Spleen (tissue), 11 donors: Measurements from ENCODE around the gene ZBTB32. TPM values are rescaled to one million over a fixed set of nuclear protein-coding genes. Genes with fewer than 3 reads are reported as not detected.
A peak's percentile ranks its signal among the peaks of the same experiment; 100 is the strongest.
"Not testable (repeated sequence)": the region's sequence is repeated elsewhere in the genome, so short reads cannot be mapped to it uniquely, and the experiment has no call there.

ENCODE experiments used
- DNase-seq: peaks from one replicate; pipeline ENCODE4 v3.0.0-alpha.2; 2020
- H3K27ac ChIP-seq, 8 donors: fragments of 200-600 bp; sonication (generic) in 7 of 8; 1 replicate in 4 of 8; 2 replicates in 4 of 8; pipeline versions ENCODE4 v1.5.0 to v1.8.0; 2016 to 2021; ENCODE audit warnings: inconsistent platforms in 4 of 8, mild to moderate bottlenecking in 4 of 8, moderate library complexity in 1 of 8
- H3K27me3 ChIP-seq, 7 donors: fragments of 200-600 bp; sonication (generic) in 6 of 7; replicated peaks in 1 of 7; 1 replicate in 4 of 7; 2 replicates in 3 of 7; pipeline versions ENCODE4 v1.5.0 to v1.8.0; 2016 to 2021; ENCODE audit warnings: inconsistent platforms in 3 of 7, mild to moderate bottlenecking in 1 of 7
- H3K36me3 ChIP-seq, 6 donors: fragments of 200-600 bp; sonication (generic) in 5 of 6; 1 replicate in 4 of 6; 2 replicates in 2 of 6; pipeline versions ENCODE4 v1.5.0 to v1.8.0; 2016 to 2021; ENCODE audit warnings: inconsistent platforms in 2 of 6
- H3K4me1 ChIP-seq, 6 donors: fragments of 200-600 bp; sonication (generic) in 5 of 6; 1 replicate in 3 of 6; 2 replicates in 3 of 6; pipeline versions ENCODE4 v1.5.0 to v1.8.0; 2016 to 2021; ENCODE audit warnings: inconsistent platforms in 3 of 6
- H3K4me3 ChIP-seq, 8 donors: fragments of 200-600 bp; sonication (generic) in 7 of 8; 1 replicate in 4 of 8; 2 replicates in 4 of 8; pipeline versions ENCODE4 v1.5.0 to v1.8.0; 2016 to 2021; ENCODE audit warnings: inconsistent platforms in 4 of 8, mild to moderate bottlenecking in 4 of 8, moderate library complexity in 2 of 8
- H3K9me3 ChIP-seq, 8 donors: fragments of 200-600 bp; sonication (generic) in 7 of 8; 1 replicate in 4 of 8; 2 replicates in 4 of 8; pipeline versions ENCODE4 v1.5.0 to v1.8.0; 2016 to 2021; ENCODE audit warnings: inconsistent platforms in 4 of 8
- CTCF ChIP-seq, 11 experiments: fragments of 200-600 bp in 7 of 11; fragments of 450-650 bp in 4 of 11; sonication (generic) in 4 of 11; IDR thresholded peaks in 8 of 11; conservative IDR thresholded peaks in 3 of 11; 1 replicate in 7 of 11; 2 replicates in 4 of 11; pipeline versions ENCODE4 v1.4.0 to v1.8.0; 2016 to 2021; ENCODE audit warnings: antibody characterized with exemption in 11 of 11, inconsistent platforms in 4 of 11, mild to moderate bottlenecking in 1 of 11
- POLR2A ChIP-seq, 3 donors: fragments of 450-650 bp; IDR thresholded peaks; one replicate each; pipeline ENCODE4 v1.5.1; 2017; ENCODE audit warnings: antibody characterized with exemption in 3 of 3, mild to moderate bottlenecking in 1 of 3
- POLR2AphosphoS5 ChIP-seq, 3 donors: sonication (generic); formaldehyde crosslinking; IDR thresholded peaks; one replicate each; pipeline ENCODE4 v1.5.1; 2017; ENCODE audit warnings: antibody characterized with exemption in 3 of 3
- WGBS, 5 donors: extraction: QIAGEN DNeasy Blood & Tissue Kit in 3 of 5; methylation state at CpG; one replicate each; pipeline versions ENCODE4 v1.1.5 to v1.1.7; 2013 to 2018; 5-methylcytosine and 5-hydroxymethylcytosine counted together
- intact Hi-C: fragments of 100-400 bp; cut with DNase I; formaldehyde crosslinking; loops from one replicate; pipeline ENCODE4 v1.15.0; 2023; ENCODE audit warnings: low total_unique reads
- polyA plus RNA-seq, 3 donors: library from polyadenylated mRNA; stranded (reverse); fragments of 200-250 nt; gene quantifications; one replicate each; pipeline ENCODE4 v1.2.1, GENCODE V29; 2013
- total RNA-seq, 7 donors: library from RNA; depleted of rRNA in 3 of 7; stranded (reverse); fragments of >200 nt in 3 of 7; fragmentation: NEBNext Ultra II Directional in 4 of 7; extraction: Animal tissue kit (Norgen Biotek cat#: 25700) in 4 of 7; gene quantifications; one replicate each; pipeline versions ENCODE4 v1.1.0 to v1.2.1, GENCODE V29; 2016 to 2021
- donor health status: healthy with polysubstance abuse.
- donor health status: DM: no; HTN: no; CAD: no; lungs with moderate emphysema.
- donor health status: DM: no; HTN: no; CAD: no.
- donor health status: Bipolar disorder and iron deficiency.
- donor health status: healthy.
- donor health status: DM: no; HTN: no; CAD: no.
- donor health status: DM: yes; HTN: yes; CAD: no.

Gene ZBTB32
- total and polyA plus RNA-seq, 10 donors = 2.5 to 8.2 (median 4.2) TPM

- H3K36me3 ChIP-seq = peaks cover 0 to 82% (median 75%) of the 10 kb centered on the region in 6 donors
- no peak for TF ChIP-seq CTCF (IDR thresholded peaks at IDR 0.05 in 8 of 11, conservative IDR thresholded peaks at IDR 0.05 in 3 of 11)
- TF ChIP-seq POLR2AphosphoS5 (IDR thresholded peaks at IDR 0.05) = peak in 1 of 3 donors; percentile 25
- TF ChIP-seq POLR2A (IDR thresholded peaks at IDR 0.05) = no peak
Measured at GRCh38 chr19:35722461-35722860, 18.1 kb downstream of the ZBTB32 start.

GRCh38 chr19:35722897-35723296 is 18.5 kb downstream of the ZBTB32 start:
- H3K36me3 ChIP-seq = peaks cover 0 to 86% (median 79%) of the 10 kb centered on the region in 6 donors
- H3K27ac ChIP-seq = no peak overlapping the region
- H3K27me3 ChIP-seq = no peaks in the 10 kb centered on the region
- WGBS, 5 donors = 93 to 99% (median 96%) methylated on average over 14 to 16 of the region's 16 CpGs
- intact Hi-C loops = no loop called here
- no peak overlapping the region for H3K4me3 ChIP-seq
- DNase-seq = no peak
- TF ChIP-seq POLR2AphosphoS5 (IDR thresholded peaks at IDR 0.05) = peak in 1 of 3 donors; percentile 54
- no peak for TF ChIP-seq CTCF (IDR thresholded peaks at IDR 0.05 in 8 of 11, conservative IDR thresholded peaks at IDR 0.05 in 3 of 11)
- peaks cover 11 to 50% (median 22%) of the 10 kb centered on the region in 6 donors for H3K4me1 ChIP-seq
- H3K9me3 ChIP-seq = no peaks in the 10 kb centered on the region

More at GRCh38 chr19:35722461-35722860, 18.1 kb downstream of the ZBTB32 start:
- Histone ChIP-seq H3K9me3 (no peaks in the 10 kb centered on the region), H3K4me1 (peaks cover 11 to 50% (median 22%) of the 10 kb centered on the region in 6 donors), H3K27me3 (no peaks in the 10 kb centered on the region), H3K27ac (no peak overlapping the region), H3K4me3 (no peak overlapping the region)
- intact Hi-C loops = no loop called here
- WGBS, 5 donors = 91 to 97% (median 95%) methylated on average over 11 to 14 of the region's 14 CpGs
- no peak for DNase-seq

GRCh38 chr19:35723671-35724070 is 19.3 kb downstream of the ZBTB32 start:
- no peak for DNase-seq

GRCh38 chr19:35724132-35724531 is 19.8 kb downstream of the ZBTB32 start:
- intact Hi-C loops, H3K27me3 ChIP-seq, H3K27ac ChIP-seq, DNase-seq, H3K4me3 ChIP-seq, H3K9me3 ChIP-seq: not testable (repeated sequence)
- H3K36me3 ChIP-seq = peaks cover 0 to 98% (median 91%) of the 10 kb centered on the region in 6 donors
- H3K4me1 ChIP-seq = peaks cover 6 to 41% (median 14%) of the 10 kb centered on the region in 6 donors
- WGBS, 5 donors = 95 to 100% (median 96%) methylated on average over 7 of the region's 7 CpGs

More at GRCh38 chr19:35723671-35724070, 19.3 kb downstream of the ZBTB32 start:
- H3K27ac ChIP-seq = no peak overlapping the region
- TF ChIP-seq POLR2AphosphoS5 (IDR thresholded peaks at IDR 0.05) = no peak
- no peaks in the 10 kb centered on the region for H3K9me3 ChIP-seq
- H3K4me1 ChIP-seq = peaks cover 11 to 46% (median 18%) of the 10 kb centered on the region in 6 donors
- peaks cover 0 to 94% (median 87%) of the 10 kb centered on the region in 6 donors for H3K36me3 ChIP-seq
- intact Hi-C loops = no loop called here
- no peaks in the 10 kb centered on the region for H3K27me3 ChIP-seq
- no peak overlapping the region for H3K4me3 ChIP-seq
- 94 to 97% (median 96%) methylated on average over 22 to 24 of the region's 24 CpGs for WGBS, 5 donors

DNA sequence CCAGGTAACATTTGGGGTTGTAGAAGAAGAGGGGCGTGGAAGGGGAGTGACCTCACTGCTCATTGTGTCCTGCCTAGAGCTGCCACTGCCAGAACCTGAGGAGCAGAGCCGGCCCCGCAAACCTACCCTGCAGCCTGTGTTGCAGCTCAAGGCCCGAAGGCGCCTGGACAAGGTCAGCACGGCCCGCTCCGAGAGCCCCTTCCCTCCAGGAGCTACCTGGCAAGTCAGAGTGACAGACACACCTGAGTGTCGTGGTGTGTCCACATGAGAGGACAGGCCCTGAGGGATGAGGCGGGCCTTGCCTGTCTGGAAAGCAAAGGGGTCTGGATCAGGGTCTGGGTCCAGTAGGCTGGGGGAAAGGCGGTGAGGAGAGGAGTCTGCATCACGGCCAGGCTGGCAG is 20.2 kb downstream of the ZBTB32 start:
- peaks cover 2 to 37% (median 9%) of the 10 kb centered on the region in 6 donors for H3K4me1 ChIP-seq
- no peaks in the 10 kb centered on the region for H3K27me3 ChIP-seq
- intact Hi-C loops = no loop called here
- TF ChIP-seq CTCF (IDR thresholded peaks at IDR 0.05 in 8 of 11, conservative IDR thresholded peaks at IDR 0.05 in 3 of 11) (no peak), POLR2AphosphoS5 (IDR thresholded peaks at IDR 0.05) (peak in 1 of 3 donors; percentile 51), POLR2A (IDR thresholded peaks at IDR 0.05) (no peak)
- DNase-seq = no peak
- 95 to 99% (median 97%) methylated on average over 11 to 12 of the region's 12 CpGs for WGBS, 5 donors
- H3K36me3 ChIP-seq = peaks cover 0 to 100% (median 96%) of the 10 kb centered on the region in 6 donors
- H3K27ac ChIP-seq = no peak overlapping the region
- H3K4me3 ChIP-seq = no peak overlapping the region
- H3K9me3 ChIP-seq = no peaks in the 10 kb centered on the region
